GM20000 (cell line): Measurements from ENCODE around the gene CCDC63.

Experiments used
- DNase-seq: peaks from one replicate; pipeline ENCODE4 v3.0.0; 2012; ENCODE audit warnings: low spot score
- TF ChIP-seq, protein P1 (sequence below): IDR thresholded peaks from 2 replicates; pipeline ENCODE4 v1.5.1; 2012; ENCODE audit warnings: mild to moderate bottlenecking, control low read depth; ENCODE audit errors: extremely low read depth, missing control alignments

CCDC63 gene

DNA sequence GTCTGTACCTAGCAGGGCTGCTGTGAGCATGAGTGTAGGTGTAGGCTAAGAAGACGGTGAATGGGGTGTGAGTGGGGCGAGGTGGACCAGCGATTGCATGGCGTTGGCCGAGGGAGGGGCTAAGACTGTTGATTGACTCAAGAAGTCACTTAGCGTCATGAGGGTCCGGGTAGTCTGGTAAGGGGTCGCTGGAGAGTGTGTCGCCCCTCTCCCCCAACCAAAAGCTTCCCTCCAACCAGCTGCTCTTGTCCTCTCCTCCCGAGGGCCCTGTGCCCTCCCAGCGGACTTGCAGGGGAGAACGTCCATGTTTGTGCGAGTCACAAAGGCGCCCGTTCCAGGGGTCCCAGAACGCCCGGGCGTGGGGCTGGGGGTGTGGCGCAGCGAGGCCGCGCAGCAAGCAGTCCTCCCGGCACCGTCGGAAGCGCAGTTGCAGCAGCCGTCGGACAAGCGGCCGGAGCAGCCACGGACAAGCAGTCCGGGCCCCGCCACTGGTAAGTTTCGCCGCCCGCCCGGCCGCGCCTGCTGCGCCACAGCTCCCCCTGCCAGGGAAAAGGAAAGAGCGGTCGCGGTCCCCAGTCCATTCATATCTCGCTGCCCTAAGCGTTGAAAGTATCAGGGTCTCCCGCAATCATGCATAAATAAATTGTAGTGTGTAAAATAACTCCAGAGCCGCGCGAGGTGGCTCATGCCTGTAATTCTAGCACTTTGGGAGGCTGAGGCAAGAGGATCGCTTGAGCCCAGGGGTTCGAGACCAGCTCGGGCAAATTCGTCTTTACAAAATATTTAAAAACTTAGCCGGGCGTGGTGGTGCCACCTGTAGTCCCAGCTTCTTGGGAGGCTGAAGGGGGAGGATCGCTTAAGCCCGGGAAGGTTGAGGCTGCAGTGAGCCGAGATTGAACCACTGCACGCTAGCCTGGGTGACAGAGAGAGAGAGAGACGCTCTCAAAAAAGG lies at the start of gene CCDC63:
CCDC63 (plus strand) TSS at position 373 of the 952 bp plus-strand sequence. CDS start 5,968 bp downstream, outside the sequence.
- DNase-seq = peak; percentile 70
- TF ChIP-seq, protein P1, sequence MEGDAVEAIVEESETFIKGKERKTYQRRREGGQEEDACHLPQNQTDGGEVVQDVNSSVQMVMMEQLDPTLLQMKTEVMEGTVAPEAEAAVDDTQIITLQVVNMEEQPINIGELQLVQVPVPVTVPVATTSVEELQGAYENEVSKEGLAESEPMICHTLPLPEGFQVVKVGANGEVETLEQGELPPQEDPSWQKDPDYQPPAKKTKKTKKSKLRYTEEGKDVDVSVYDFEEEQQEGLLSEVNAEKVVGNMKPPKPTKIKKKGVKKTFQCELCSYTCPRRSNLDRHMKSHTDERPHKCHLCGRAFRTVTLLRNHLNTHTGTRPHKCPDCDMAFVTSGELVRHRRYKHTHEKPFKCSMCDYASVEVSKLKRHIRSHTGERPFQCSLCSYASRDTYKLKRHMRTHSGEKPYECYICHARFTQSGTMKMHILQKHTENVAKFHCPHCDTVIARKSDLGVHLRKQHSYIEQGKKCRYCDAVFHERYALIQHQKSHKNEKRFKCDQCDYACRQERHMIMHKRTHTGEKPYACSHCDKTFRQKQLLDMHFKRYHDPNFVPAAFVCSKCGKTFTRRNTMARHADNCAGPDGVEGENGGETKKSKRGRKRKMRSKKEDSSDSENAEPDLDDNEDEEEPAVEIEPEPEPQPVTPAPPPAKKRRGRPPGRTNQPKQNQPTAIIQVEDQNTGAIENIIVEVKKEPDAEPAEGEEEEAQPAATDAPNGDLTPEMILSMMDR = peak; percentile 37

DNA sequence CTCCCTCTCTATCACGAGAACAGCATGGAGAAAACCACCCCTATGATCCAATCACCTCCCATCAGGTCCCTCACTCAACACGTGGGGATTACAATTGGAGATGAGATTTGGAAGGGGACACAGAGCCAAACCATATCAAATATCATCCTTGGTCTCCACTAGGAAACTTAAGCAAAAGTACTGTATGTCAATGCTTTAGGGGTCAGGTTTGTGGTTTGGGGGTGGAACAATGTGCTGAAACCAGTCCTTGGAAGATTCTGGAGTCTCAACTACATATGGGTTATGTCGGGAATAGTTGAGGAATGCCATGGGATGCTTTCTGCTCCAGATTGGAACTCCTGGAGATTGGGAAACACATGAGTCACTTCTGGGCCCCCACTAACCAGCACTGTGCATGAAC lies 48.3 kb upstream of the CCDC63 start:
- TF ChIP-seq, protein P1 = no peak
- DNase-seq = no peak

DNA sequence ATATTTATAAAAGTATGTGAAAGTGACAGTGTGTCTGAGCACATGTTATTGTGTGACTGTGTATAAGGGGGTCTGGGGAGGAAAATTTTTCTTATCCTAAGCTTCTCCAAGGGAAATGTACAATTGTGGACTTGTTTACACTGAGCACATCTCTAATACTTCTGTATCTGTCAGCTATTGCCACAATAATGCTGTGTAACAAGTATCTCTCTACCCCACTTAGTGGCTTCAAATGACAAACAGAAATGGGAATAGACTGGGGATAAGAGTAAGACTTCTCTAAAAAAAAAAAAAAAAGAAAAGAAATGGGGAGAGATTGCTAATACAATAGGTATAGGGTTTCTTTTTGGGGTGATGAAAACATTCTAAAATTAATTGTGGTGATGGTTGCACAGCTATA lies 44.3 kb upstream of the CCDC63 start:
- TF ChIP-seq, protein P1 = no peak
- DNase-seq = no peak

DNA sequence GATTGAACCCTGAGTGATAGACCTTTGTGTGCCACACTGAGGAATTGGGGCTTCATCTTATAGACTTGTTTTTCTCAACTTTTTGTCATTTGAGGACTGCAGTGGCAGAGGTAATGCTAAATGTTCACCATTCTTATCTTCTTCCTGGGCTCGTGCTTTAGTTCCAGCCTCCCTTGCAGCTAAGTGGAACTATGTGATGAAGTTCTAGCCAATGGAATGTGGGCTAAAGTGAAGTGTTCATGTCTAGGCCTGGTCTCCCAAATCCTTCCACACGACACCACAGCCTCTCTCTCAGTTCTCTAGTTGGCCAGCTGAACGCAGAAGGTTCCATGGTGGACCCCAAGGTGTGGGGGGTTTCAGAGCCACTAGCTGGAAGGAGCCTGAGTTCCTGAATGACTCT lies 42.4 kb upstream of the CCDC63 start:
- TF ChIP-seq, protein P1 = no peak
- DNase-seq = no peak

DNA sequence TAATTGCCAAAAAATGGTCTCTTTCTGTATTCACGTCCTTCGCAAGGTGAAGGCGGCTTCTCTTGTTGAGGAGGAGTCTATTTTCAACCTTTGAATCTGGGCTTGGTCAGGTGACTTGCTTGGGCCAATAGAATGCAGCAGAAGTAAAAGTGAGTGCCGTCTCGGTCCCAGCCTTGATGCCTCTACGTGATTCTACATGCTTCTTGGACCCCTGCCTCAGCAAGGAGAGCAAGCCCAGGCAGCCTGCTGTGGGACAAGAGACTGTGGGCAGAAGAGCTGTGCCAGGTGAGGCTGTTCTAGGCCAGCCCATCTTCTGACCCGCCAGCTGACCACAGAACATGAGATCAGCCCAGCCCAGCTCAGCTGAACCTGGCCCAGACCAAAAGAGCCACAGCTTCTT lies 39.1 kb upstream of the CCDC63 start:
- DNase-seq = no peak
- TF ChIP-seq, protein P1 = no peak

DNA sequence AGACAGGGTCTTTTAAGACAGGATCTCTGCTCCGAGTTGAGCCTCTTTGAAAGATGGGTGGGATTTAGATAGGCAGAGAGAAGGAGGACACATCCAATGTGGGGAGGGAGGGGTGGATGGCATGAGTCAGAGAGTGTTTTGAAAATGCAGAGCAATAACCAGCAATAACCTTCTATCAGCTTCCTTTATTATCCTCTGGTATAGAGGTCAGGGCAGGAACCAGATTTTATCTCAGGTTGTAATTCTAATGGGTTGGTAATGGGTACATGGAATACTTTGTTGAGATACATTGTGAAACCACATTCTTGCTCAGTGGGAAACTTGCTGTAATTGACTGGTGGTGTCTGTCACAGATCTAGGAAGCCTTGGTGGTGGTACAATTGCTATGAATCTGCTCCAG lies 37.6 kb upstream of the CCDC63 start:
- TF ChIP-seq, protein P1 = no peak
- DNase-seq = no peak

DNA sequence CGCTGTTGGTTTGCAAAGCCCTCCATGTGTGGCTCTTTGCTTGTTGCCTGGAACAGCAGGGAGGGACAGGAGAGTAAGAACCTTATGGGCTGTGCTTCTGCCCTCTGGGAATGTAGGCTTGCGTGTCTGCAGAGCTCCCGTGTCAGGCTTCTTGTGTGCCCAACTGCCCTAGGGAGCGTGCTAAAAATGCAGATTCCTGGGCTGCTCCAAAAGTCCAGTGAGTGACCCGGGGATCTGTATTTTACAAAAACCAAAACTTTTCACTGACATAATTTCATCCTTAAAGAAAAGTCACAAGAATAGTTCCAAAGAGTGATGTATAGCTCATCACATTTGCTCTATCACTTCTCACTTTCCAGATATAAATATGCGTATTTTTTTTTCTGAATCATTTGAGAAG lies 34.8 kb upstream of the CCDC63 start:
- DNase-seq = no peak
- TF ChIP-seq, protein P1 = no peak
